Activated CD4-positive, alpha-beta T cell treated with anti-CD3 and anti-CD28 coated beads, Interleukin-2, amount 10 ng/mL, durations not matched to agents 24 days and 14 days (primary cell): ENCODE data around the gene TAS2R60. TPM values are rescaled to one million over a fixed set of nuclear protein-coding genes. Genes with fewer than 3 reads are reported as not detected.
A peak's percentile ranks its signal among the peaks of the same experiment; 100 is the strongest.
"Not testable (repeated sequence)": the region's sequence is repeated elsewhere in the genome, so short reads cannot be mapped to it uniquely, and the experiment has no call there.

Experiments
- DNase-seq: peaks from one replicate; pipeline ENCODE4 v3.0.0; 2022
- H3K27ac Mint-ChIP-seq: one replicate; pipeline ENCODE4 v1.8.0; 2022; ENCODE audit warnings: mild to moderate bottlenecking, mixed read lengths
- H3K27me3 Mint-ChIP-seq: one replicate; pipeline ENCODE4 v1.8.0; 2022; ENCODE audit warnings: mixed read lengths
- H3K36me3 Mint-ChIP-seq: one replicate; pipeline ENCODE4 v1.8.0; 2022; ENCODE audit warnings: low read depth, mild to moderate bottlenecking, mixed read lengths
- H3K4me1 Mint-ChIP-seq: one replicate; pipeline ENCODE4 v1.8.0; 2021; ENCODE audit warnings: mixed read lengths
- H3K4me3 Mint-ChIP-seq: one replicate; pipeline ENCODE4 v1.8.0; 2022; ENCODE audit warnings: mild to moderate bottlenecking, moderate library complexity, mixed read lengths
- H3K9me3 Mint-ChIP-seq: one replicate; pipeline ENCODE4 v1.8.0; 2021; ENCODE audit warnings: mixed read lengths
- intact Hi-C: fragments of 100-400 bp; cut with micrococcal nuclease; formaldehyde crosslinking; loops from one replicate; pipeline ENCODE4 v1.15.1; 2023
- total RNA-seq: library from RNA; stranded (reverse); gene quantifications from 2 replicates; pipeline ENCODE4 v1.2.3, GENCODE V29; 2022

Gene TAS2R60
- total RNA-seq, 1 donor from 2014 or later = not detected

GRCh38 chr7:143405173-143406001 is 37.9 kb upstream of the TAS2R60 start:
- Mint-ChIP-seq H3K4me3 (no peak overlapping the region), H3K36me3 (no peaks in the 10 kb centered on the region), H3K27ac (no peak overlapping the region), H3K27me3 (peaks cover 15% of the 10 kb centered on the region), H3K9me3 (no peaks in the 10 kb centered on the region), H3K4me1 (peaks cover 26% of the 10 kb centered on the region)
- DNase-seq = peak; percentile 53
- intact Hi-C loops = loop anchor here (2.0 to 5.0 kb wide), 2 partner anchors 25 to 38 kb away; partner anchors contain the start of gene ZYX

GRCh38 chr7:143406002-143406357 is 37.3 kb upstream of the TAS2R60 start:
- no peaks in the 10 kb centered on the region for H3K9me3 Mint-ChIP-seq
- peaks cover 15% of the 10 kb centered on the region for H3K27me3 Mint-ChIP-seq
- H3K36me3 Mint-ChIP-seq = no peaks in the 10 kb centered on the region
- peaks cover 29% of the 10 kb centered on the region for H3K4me1 Mint-ChIP-seq
- no peak overlapping the region for H3K4me3 Mint-ChIP-seq
- DNase-seq = no peak
- intact Hi-C loops = loop anchor here (2.0 to 5.0 kb wide), 2 partner anchors 25 to 39 kb away; partner anchors contain the start of gene ZYX
- H3K27ac Mint-ChIP-seq = no peak overlapping the region

- no peaks in the 10 kb centered on the region for H3K36me3 Mint-ChIP-seq
- peak overlapping the region; percentile 46 for H3K27ac Mint-ChIP-seq
- peak; percentile 75 for DNase-seq
- peaks cover 29% of the 10 kb centered on the region for H3K4me1 Mint-ChIP-seq
- H3K9me3 Mint-ChIP-seq = no peaks in the 10 kb centered on the region
- peak overlapping the region; percentile 74 for H3K4me3 Mint-ChIP-seq
- intact Hi-C loops = loop anchor here (2.0 to 5.0 kb wide), 2 partner anchors 27 to 40 kb away; partner anchors contain the start of gene ZYX
- peaks cover 15% of the 10 kb centered on the region for H3K27me3 Mint-ChIP-seq
Measured at GRCh38 chr7:143407287-143408251, 35.7 kb upstream of the TAS2R60 start.

DNA sequence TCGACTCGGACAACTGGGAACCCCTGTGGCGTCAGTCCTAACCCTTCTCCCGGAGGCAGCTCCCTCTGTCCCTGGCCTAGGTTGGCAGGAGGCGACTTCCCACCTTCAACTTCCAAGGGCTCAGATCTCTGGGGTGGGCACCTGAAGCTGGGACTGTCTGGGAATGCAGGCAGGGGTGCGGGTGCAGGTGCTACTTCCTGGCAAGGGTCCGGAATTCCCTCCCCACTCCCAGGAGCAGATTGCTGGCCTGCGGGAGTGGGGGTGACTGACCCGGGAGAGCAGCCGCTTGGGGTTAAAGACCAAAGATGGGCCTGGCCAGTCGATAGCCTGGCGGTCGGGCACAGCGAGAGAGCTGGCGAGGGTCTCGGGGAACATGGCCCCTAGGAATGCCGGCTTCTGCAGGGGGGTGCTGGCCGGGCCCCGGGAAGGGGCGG is 35.0 kb upstream of the TAS2R60 start:
- peak overlapping the region; percentile 74 for H3K4me3 Mint-ChIP-seq
- H3K36me3 Mint-ChIP-seq = no peaks in the 10 kb centered on the region
- no peak for DNase-seq
- intact Hi-C loops = loop anchor here (5.0 kb wide), 1 partner anchor 41 kb away; no protein-coding TSS in a partner anchor
- no peak overlapping the region for H3K27ac Mint-ChIP-seq
- no peaks in the 10 kb centered on the region for H3K9me3 Mint-ChIP-seq
- H3K27me3 Mint-ChIP-seq = peaks cover 15% of the 10 kb centered on the region
- peaks cover 29% of the 10 kb centered on the region for H3K4me1 Mint-ChIP-seq

- peak within 1 kb of the TSS; percentile 46 for H3K27ac Mint-ChIP-seq
- H3K4me3 Mint-ChIP-seq = peak within 1 kb of the TSS; percentile 83
- peaks cover 15% of the 10 kb centered on the region for H3K27me3 Mint-ChIP-seq
- intact Hi-C loops = loop anchor here (5.0 kb wide), 1 partner anchor 42 kb away; no protein-coding TSS in a partner anchor
- no peaks in the 10 kb centered on the region for H3K9me3 Mint-ChIP-seq
- DNase-seq = peak; percentile 73
- H3K4me1 Mint-ChIP-seq = peaks cover 28% of the 10 kb centered on the region
- H3K36me3 Mint-ChIP-seq = no peaks in the 10 kb centered on the region
Measured at GRCh38 chr7:143408686-143409561, 34.3 kb upstream of the TAS2R60 start, which contains the start of gene EPHA1. Gene EPHA1, minus strand, starts transcription at chr7:143408856. Its CDS starts 51 bp downstream, at chr7:143408805.

- no peak overlapping the region for H3K27ac Mint-ChIP-seq
- H3K36me3 Mint-ChIP-seq = no peaks in the 10 kb centered on the region
- no peaks in the 10 kb centered on the region for H3K9me3 Mint-ChIP-seq
- peak overlapping the region; percentile 49 for H3K4me3 Mint-ChIP-seq
- H3K4me1 Mint-ChIP-seq = peaks cover 28% of the 10 kb centered on the region
- DNase-seq = no peak
- intact Hi-C loops = no loop called here
- H3K27me3 Mint-ChIP-seq = peaks cover 17% of the 10 kb centered on the region
Measured at GRCh38 chr7:143410521-143411004, 32.7 kb upstream of the TAS2R60 start.

DNA sequence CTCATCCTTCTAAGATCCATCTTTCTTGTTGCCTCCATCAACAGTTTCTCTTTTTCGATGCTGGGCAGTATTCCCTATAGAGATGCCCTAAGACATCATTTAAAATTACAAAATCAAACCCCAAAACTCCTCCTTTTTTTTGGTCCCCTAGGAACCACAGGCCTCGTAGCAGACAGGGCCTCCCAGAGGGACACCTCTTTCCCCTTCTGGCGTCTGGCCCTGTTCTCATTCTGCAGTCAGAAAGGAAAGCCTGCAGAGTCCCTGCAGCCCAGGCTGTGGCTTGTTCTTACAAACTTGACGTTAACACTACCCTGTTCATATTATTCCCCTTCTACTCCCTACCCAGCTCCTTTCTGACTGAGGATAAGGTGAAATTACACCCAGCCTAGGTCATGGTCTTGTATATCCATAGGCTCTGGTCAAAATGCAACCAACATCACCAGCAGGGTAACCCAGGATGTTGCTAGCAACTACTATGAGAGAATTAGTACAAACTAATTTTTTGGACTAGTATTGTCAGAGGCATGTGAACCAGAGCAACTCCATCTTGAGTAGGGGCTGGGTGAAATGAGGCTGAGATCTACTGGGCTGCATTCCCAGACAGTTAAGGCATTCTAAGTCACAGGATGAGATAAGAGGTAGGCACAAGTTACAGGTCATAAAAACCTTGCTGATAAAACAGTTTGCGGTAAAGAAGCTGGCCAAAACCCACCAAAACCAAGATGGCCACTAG is 31.1 kb upstream of the TAS2R60 start:
- Mint-ChIP-seq H3K27me3 (peaks cover 16% of the 10 kb centered on the region), H3K36me3 (no peaks in the 10 kb centered on the region), H3K4me1 (peaks cover 28% of the 10 kb centered on the region), H3K27ac (no peak overlapping the region), H3K4me3 (no peak overlapping the region), H3K9me3 (no peaks in the 10 kb centered on the region)
- no peak for DNase-seq
- intact Hi-C loops = no loop called here

DNA sequence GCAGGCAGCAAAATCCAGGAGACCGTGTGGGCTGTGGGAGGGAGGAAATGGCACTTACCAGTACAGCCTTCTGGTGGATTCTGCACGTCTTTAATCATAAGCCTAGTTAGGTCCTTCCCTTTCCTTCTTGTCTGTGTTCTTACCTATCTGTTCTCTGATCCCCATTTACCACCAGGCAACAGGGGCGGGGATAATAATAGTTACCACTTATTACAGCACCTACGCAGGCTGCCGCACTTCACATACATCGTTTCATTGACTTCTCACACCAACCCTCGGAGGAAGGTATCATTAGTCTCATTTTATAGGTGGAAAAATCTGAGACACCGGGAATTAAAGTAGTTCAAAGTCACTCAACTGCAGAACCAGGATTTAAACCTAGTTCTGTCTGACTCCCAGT is 30.1 kb upstream of the TAS2R60 start:
- no peak overlapping the region for H3K27ac Mint-ChIP-seq
- intact Hi-C loops = no loop called here
- no peaks in the 10 kb centered on the region for H3K9me3 Mint-ChIP-seq
- H3K36me3 Mint-ChIP-seq = no peaks in the 10 kb centered on the region
- DNase-seq = no peak
- peaks cover 10% of the 10 kb centered on the region for H3K27me3 Mint-ChIP-seq
- H3K4me1 Mint-ChIP-seq = peaks cover 19% of the 10 kb centered on the region
- no peak overlapping the region for H3K4me3 Mint-ChIP-seq

- not testable (repeated sequence) for H3K27ac Mint-ChIP-seq, H3K4me1 Mint-ChIP-seq, H3K4me3 Mint-ChIP-seq, H3K9me3 Mint-ChIP-seq, DNase-seq, H3K36me3 Mint-ChIP-seq
- H3K27me3 Mint-ChIP-seq = peaks cover 17% of the 10 kb centered on the region
- intact Hi-C loops = loop anchor here (5.0 kb wide), 1 partner anchor 113 kb away; no protein-coding TSS in a partner anchor
Measured at GRCh38 chr7:143415209-143415608, 28.0 kb upstream of the TAS2R60 start.

- no peak for DNase-seq
- no peaks in the 10 kb centered on the region for H3K36me3 Mint-ChIP-seq
- no peaks in the 10 kb centered on the region for H3K9me3 Mint-ChIP-seq
- intact Hi-C loops = loop anchor here (1.0 to 5.0 kb wide), 3 partner anchors 36 to 176 kb away; no protein-coding TSS in a partner anchor
- H3K4me3 Mint-ChIP-seq = no peak overlapping the region
- peaks cover 16% of the 10 kb centered on the region for H3K27me3 Mint-ChIP-seq
- H3K27ac Mint-ChIP-seq = no peak overlapping the region
- H3K4me1 Mint-ChIP-seq = peaks cover 2% of the 10 kb centered on the region
Measured at GRCh38 chr7:143415742-143416397, 27.4 kb upstream of the TAS2R60 start.

DNA sequence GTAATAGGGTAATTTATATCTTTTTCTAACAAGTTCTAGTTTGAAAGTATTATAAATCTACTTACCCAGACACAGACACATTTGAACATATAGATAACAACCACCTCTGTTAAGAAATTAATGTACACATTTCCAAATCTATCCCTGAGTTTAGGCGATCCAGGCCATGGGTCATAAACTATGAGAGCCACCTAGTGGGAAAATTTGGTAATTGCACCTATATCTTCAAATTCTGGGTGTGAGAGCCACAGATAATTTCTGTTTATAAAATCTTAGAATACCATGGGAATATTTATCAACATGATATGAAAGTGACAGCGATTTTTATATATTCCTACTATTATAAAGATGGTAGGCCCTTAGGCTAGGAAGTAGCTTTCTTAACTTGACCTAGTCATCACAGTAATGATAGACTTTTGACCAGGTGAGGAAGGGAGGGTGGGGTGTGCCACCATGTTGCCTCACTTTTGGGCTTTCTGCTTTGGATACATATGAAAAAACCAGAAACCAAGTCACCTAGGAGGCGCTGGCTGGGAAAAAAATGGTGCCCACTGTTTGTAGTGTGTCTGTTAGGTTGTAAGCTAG is 26.6 kb upstream of the TAS2R60 start:
- Mint-ChIP-seq H3K4me1 (peaks cover 2% of the 10 kb centered on the region), H3K27me3 (peaks cover 16% of the 10 kb centered on the region), H3K27ac (no peak overlapping the region), H3K9me3 (no peaks in the 10 kb centered on the region), H3K4me3 (no peak overlapping the region), H3K36me3 (no peaks in the 10 kb centered on the region)
- peak; percentile 80 for DNase-seq
- intact Hi-C loops = loop anchor here (1.0 to 5.0 kb wide), 3 partner anchors 36 to 176 kb away; no protein-coding TSS in a partner anchor
